ENCODE results near the gene SCRN2. TPM values are rescaled to one million over a fixed set of nuclear protein-coding genes. Genes with fewer than 3 reads are reported as not detected.

Gene SCRN2
- total and polyA plus RNA-seq, 4 donors = 13.7 to 44.2 (median 33.7) TPM

- Histone ChIP-seq H3K36me3 (ENCODE audit: control insufficient read depth, insufficient read depth, low read length) (peaks cover 57% of the 10 kb centered on the region), H3K4me3 (ENCODE audit: low read depth, low read length) (no peak overlapping the region), H3K4me1 (ENCODE audit: control insufficient read depth, insufficient read depth, low read length) (peaks cover 5% of the 10 kb centered on the region), H3K27ac (ENCODE audit: low read depth, low read length) (no peak overlapping the region), H3K27me3 (ENCODE audit: control insufficient read depth, insufficient read depth, low read length) (no peaks in the 10 kb centered on the region), H3K9me3 (ENCODE audit: control insufficient read depth, insufficient read depth, low read length) (no peaks in the 10 kb centered on the region)
- 91% methylated on average over 9 of the region's 9 CpGs for WGBS (ENCODE audit: insufficient coverage)
- DNase-seq (ENCODE audit: low read depth in 4 of 6, low spot score in 6 of 6) = peak in 1 of 6 donors; percentile 18
These were observed 34.2 kb downstream of the SCRN2 start for GRCh38 chr17:47806913-47807255.

GRCh38 chr17:47806026-47806912, 34.8 kb downstream of the SCRN2 start:
- no peaks in the 10 kb centered on the region for H3K9me3 ChIP-seq (ENCODE audit: control insufficient read depth, insufficient read depth, low read length)
- no peak for DNase-seq (ENCODE audit: low read depth in 4 of 6, low spot score in 6 of 6)
- WGBS (ENCODE audit: insufficient coverage) = 81% methylated on average over 13 of the region's 16 CpGs

GRCh38 chr17:47804461-47804860, 36.6 kb downstream of the SCRN2 start:
- whole genome bisulfite sequencing (ENCODE audit: insufficient coverage) = 53% methylated on average over 2 of the region's 3 CpGs
- no peak for DNase-seq (ENCODE audit: low read depth in 4 of 6, low spot score in 6 of 6)
- Histone ChIP-seq H3K9me3 (ENCODE audit: control insufficient read depth, insufficient read depth, low read length) (no peaks in the 10 kb centered on the region), H3K27ac (ENCODE audit: low read depth, low read length) (no peak overlapping the region), H3K27me3 (ENCODE audit: control insufficient read depth, insufficient read depth, low read length) (peaks cover 9% of the 10 kb centered on the region), H3K4me1 (ENCODE audit: control insufficient read depth, insufficient read depth, low read length) (no peaks in the 10 kb centered on the region), H3K4me3 (ENCODE audit: low read depth, low read length) (no peak overlapping the region), H3K36me3 (ENCODE audit: control insufficient read depth, insufficient read depth, low read length) (peaks cover 35% of the 10 kb centered on the region)

More at GRCh38 chr17:47806026-47806912, 34.8 kb downstream of the SCRN2 start:
- peaks cover 51% of the 10 kb centered on the region for H3K36me3 ChIP-seq (ENCODE audit: control insufficient read depth, insufficient read depth, low read length)
- no peak overlapping the region for H3K27ac ChIP-seq (ENCODE audit: low read depth, low read length)
- peaks cover 3% of the 10 kb centered on the region for H3K27me3 ChIP-seq (ENCODE audit: control insufficient read depth, insufficient read depth, low read length)
- H3K4me1 ChIP-seq (ENCODE audit: control insufficient read depth, insufficient read depth, low read length) = peaks cover 2% of the 10 kb centered on the region
- no peak overlapping the region for H3K4me3 ChIP-seq (ENCODE audit: low read depth, low read length)

GRCh38 chr17:47803751-47804150, 37.3 kb downstream of the SCRN2 start:
- H3K9me3 ChIP-seq (ENCODE audit: control insufficient read depth, insufficient read depth, low read length) = no peaks in the 10 kb centered on the region

GRCh38 chr17:47803201-47803600, 37.9 kb downstream of the SCRN2 start:
- Histone ChIP-seq H3K9me3 (ENCODE audit: control insufficient read depth, insufficient read depth, low read length) (no peaks in the 10 kb centered on the region), H3K4me1 (ENCODE audit: control insufficient read depth, insufficient read depth, low read length) (no peaks in the 10 kb centered on the region), H3K27ac (ENCODE audit: low read depth, low read length) (no peak overlapping the region), H3K36me3 (ENCODE audit: control insufficient read depth, insufficient read depth, low read length) (peaks cover 22% of the 10 kb centered on the region), H3K4me3 (ENCODE audit: low read depth, low read length) (no peak overlapping the region), H3K27me3 (ENCODE audit: control insufficient read depth, insufficient read depth, low read length) (peaks cover 9% of the 10 kb centered on the region)
- no peak for DNase-seq (ENCODE audit: low read depth in 4 of 6, low spot score in 6 of 6)
- 47% methylated on average over 4 of the region's 5 CpGs for WGBS (ENCODE audit: insufficient coverage)

More at GRCh38 chr17:47803751-47804150, 37.3 kb downstream of the SCRN2 start:
- 63% methylated on average over 6 of the region's 6 CpGs for WGBS (ENCODE audit: insufficient coverage)
- Histone ChIP-seq H3K27me3 (ENCODE audit: control insufficient read depth, insufficient read depth, low read length) (peaks cover 9% of the 10 kb centered on the region), H3K27ac (ENCODE audit: low read depth, low read length) (no peak overlapping the region), H3K4me3 (ENCODE audit: low read depth, low read length) (no peak overlapping the region), H3K36me3 (ENCODE audit: control insufficient read depth, insufficient read depth, low read length) (peaks cover 27% of the 10 kb centered on the region), H3K4me1 (ENCODE audit: control insufficient read depth, insufficient read depth, low read length) (no peaks in the 10 kb centered on the region)
- no peak for DNase-seq (ENCODE audit: low read depth in 4 of 6, low spot score in 6 of 6)

GRCh38 chr17:47802341-47803022, 38.6 kb downstream of the SCRN2 start:
- Histone ChIP-seq H3K9me3 (ENCODE audit: control insufficient read depth, insufficient read depth, low read length) (no peaks in the 10 kb centered on the region), H3K27ac (ENCODE audit: low read depth, low read length) (no peak overlapping the region), H3K4me3 (ENCODE audit: low read depth, low read length) (no peak overlapping the region), H3K27me3 (ENCODE audit: control insufficient read depth, insufficient read depth, low read length) (peaks cover 11% of the 10 kb centered on the region), H3K4me1 (ENCODE audit: control insufficient read depth, insufficient read depth, low read length) (no peaks in the 10 kb centered on the region), H3K36me3 (ENCODE audit: control insufficient read depth, insufficient read depth, low read length) (peaks cover 15% of the 10 kb centered on the region)
- 34% methylated on average over 9 of the region's 9 CpGs for WGBS (ENCODE audit: insufficient coverage)
- DNase-seq (ENCODE audit: low read depth in 4 of 6, low spot score in 6 of 6) = peak in 2 of 6 donors; percentile 51 to 82

- no peak for DNase-seq (ENCODE audit: low read depth in 4 of 6, low spot score in 6 of 6)
- Histone ChIP-seq H3K4me1 (ENCODE audit: control insufficient read depth, insufficient read depth, low read length) (no peaks in the 10 kb centered on the region), H3K36me3 (ENCODE audit: control insufficient read depth, insufficient read depth, low read length) (peaks cover 9% of the 10 kb centered on the region), H3K4me3 (ENCODE audit: low read depth, low read length) (no peak overlapping the region), H3K27ac (ENCODE audit: low read depth, low read length) (no peak overlapping the region), H3K27me3 (ENCODE audit: control insufficient read depth, insufficient read depth, low read length) (peaks cover 11% of the 10 kb centered on the region), H3K9me3 (ENCODE audit: control insufficient read depth, insufficient read depth, low read length) (no peaks in the 10 kb centered on the region)
- WGBS (ENCODE audit: insufficient coverage) = 19% methylated on average over 2 of the region's 6 CpGs
These were observed 39.2 kb downstream of the SCRN2 start for GRCh38 chr17:47801906-47802305.

GRCh38 chr17:47801176-47801765, 39.8 kb downstream of the SCRN2 start:
- 100% methylated on average over 1 of the region's 4 CpGs for WGBS (ENCODE audit: insufficient coverage)
- peaks cover 11% of the 10 kb centered on the region for H3K27me3 ChIP-seq (ENCODE audit: control insufficient read depth, insufficient read depth, low read length)

GRCh38 chr17:47800686-47801085, 40.4 kb downstream of the SCRN2 start:
- H3K4me3 ChIP-seq (ENCODE audit: low read depth, low read length) = no peak overlapping the region
- WGBS (ENCODE audit: insufficient coverage) = 80% methylated on average over 11 of the region's 12 CpGs
- no peaks in the 10 kb centered on the region for H3K4me1 ChIP-seq (ENCODE audit: control insufficient read depth, insufficient read depth, low read length)
- no peaks in the 10 kb centered on the region for H3K36me3 ChIP-seq (ENCODE audit: control insufficient read depth, insufficient read depth, low read length)
- DNase-seq (ENCODE audit: low read depth in 4 of 6, low spot score in 6 of 6) = no peak
- H3K27ac ChIP-seq (ENCODE audit: low read depth, low read length) = no peak overlapping the region
- H3K27me3 ChIP-seq (ENCODE audit: control insufficient read depth, insufficient read depth, low read length) = peaks cover 11% of the 10 kb centered on the region
- no peaks in the 10 kb centered on the region for H3K9me3 ChIP-seq (ENCODE audit: control insufficient read depth, insufficient read depth, low read length)

More at GRCh38 chr17:47801176-47801765, 39.8 kb downstream of the SCRN2 start:
- Histone ChIP-seq H3K27ac (ENCODE audit: low read depth, low read length) (no peak overlapping the region), H3K36me3 (ENCODE audit: control insufficient read depth, insufficient read depth, low read length) (peaks cover 3% of the 10 kb centered on the region), H3K9me3 (ENCODE audit: control insufficient read depth, insufficient read depth, low read length) (no peaks in the 10 kb centered on the region), H3K4me3 (ENCODE audit: low read depth, low read length) (no peak overlapping the region), H3K4me1 (ENCODE audit: control insufficient read depth, insufficient read depth, low read length) (no peaks in the 10 kb centered on the region)
- no peak for DNase-seq (ENCODE audit: low read depth in 4 of 6, low spot score in 6 of 6)

All from spinal cord (tissue), 10 donors.